Measurements from ENCODE around the gene TUBB4A.

DNA sequence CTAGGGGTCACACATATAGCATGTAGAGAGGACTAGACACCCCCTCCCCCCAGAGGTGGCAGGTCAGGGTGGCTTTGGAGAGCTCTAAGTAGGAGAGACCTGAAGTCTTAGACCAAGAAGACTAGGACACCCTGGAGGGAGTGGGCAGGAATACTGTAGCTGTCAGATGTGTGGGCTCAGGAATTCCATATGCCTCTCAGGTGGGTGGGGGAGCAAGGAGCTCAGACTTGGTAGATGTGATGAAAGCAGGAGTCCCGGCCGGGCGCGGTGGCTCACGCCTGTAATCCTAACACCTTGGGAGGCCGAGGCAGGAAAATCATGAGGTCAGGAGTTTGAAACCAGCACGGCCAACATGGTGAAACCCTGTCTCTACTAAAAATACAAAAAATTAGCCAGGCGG, 36.4 kb downstream of the TUBB4A start:
- TF ChIP-seq, protein P1, sequence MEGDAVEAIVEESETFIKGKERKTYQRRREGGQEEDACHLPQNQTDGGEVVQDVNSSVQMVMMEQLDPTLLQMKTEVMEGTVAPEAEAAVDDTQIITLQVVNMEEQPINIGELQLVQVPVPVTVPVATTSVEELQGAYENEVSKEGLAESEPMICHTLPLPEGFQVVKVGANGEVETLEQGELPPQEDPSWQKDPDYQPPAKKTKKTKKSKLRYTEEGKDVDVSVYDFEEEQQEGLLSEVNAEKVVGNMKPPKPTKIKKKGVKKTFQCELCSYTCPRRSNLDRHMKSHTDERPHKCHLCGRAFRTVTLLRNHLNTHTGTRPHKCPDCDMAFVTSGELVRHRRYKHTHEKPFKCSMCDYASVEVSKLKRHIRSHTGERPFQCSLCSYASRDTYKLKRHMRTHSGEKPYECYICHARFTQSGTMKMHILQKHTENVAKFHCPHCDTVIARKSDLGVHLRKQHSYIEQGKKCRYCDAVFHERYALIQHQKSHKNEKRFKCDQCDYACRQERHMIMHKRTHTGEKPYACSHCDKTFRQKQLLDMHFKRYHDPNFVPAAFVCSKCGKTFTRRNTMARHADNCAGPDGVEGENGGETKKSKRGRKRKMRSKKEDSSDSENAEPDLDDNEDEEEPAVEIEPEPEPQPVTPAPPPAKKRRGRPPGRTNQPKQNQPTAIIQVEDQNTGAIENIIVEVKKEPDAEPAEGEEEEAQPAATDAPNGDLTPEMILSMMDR (IDR thresholded peaks at IDR 0.05 in 4 of 5, conservative IDR thresholded peaks at IDR 0.05 in 1 of 5) = no peak
- no peak for TF ChIP-seq POLR2A (IDR thresholded peaks at IDR 0.05)

Data from gastrocnemius medialis (tissue), 4 donors.